Nephron progenitor cell (in vitro differentiated cells): ENCODE data around the gene KCND3.
"Not testable (repeated sequence)": the region's sequence is repeated elsewhere in the genome, so short reads cannot be mapped to it uniquely, and the experiment has no call there.

Source experiments
- DNase-seq: peaks from one replicate; pipeline ENCODE4 v3.0.0; 2021
- H3K27ac Mint-ChIP-seq: 2 replicates; pipeline ENCODE4 v1.8.0; 2021; ENCODE audit warnings: mild to moderate bottlenecking, moderate library complexity, mixed read lengths
- H3K27me3 Mint-ChIP-seq: 2 replicates; pipeline ENCODE4 v1.8.0; 2021; ENCODE audit warnings: mild to moderate bottlenecking, low read depth, mixed read lengths; ENCODE audit not compliant: poor library complexity
- H3K36me3 Mint-ChIP-seq: 2 replicates; pipeline ENCODE4 v1.8.0; 2021; ENCODE audit warnings: low read depth, mixed read lengths
- H3K4me1 Mint-ChIP-seq: 2 replicates; pipeline ENCODE4 v1.8.0; 2021; ENCODE audit warnings: mixed read lengths
- H3K4me3 Mint-ChIP-seq: 2 replicates; pipeline ENCODE4 v1.8.0; 2021; ENCODE audit warnings: mild to moderate bottlenecking, moderate library complexity, mixed read lengths
- H3K9me3 Mint-ChIP-seq: 2 replicates; pipeline ENCODE4 v1.8.0; 2021; ENCODE audit warnings: mild to moderate bottlenecking, moderate library complexity, mixed read lengths
- CTCF ChIP-seq: fragments of 200-600 bp; sonication (generic); IDR thresholded peaks from 2 replicates; pipeline ENCODE4 v1.5.0; 2021; ENCODE audit warnings: antibody characterized with exemption

The KCND3 gene

GRCh38 chr1:111745675-111746613 is 243.5 kb downstream of the KCND3 start:
- no peaks in the 10 kb centered on the region for H3K9me3 Mint-ChIP-seq
- no peak for DNase-seq
- H3K27me3 Mint-ChIP-seq, result peaks cover 44% of the 10 kb centered on the region
- peaks cover 41% of the 10 kb centered on the region for H3K4me1 Mint-ChIP-seq
- no peak overlapping the region for H3K4me3 Mint-ChIP-seq
- H3K27ac Mint-ChIP-seq, result no peak overlapping the region
- H3K36me3 Mint-ChIP-seq, result no peaks in the 10 kb centered on the region
- no peak for TF ChIP-seq CTCF

- no peak for DNase-seq
- H3K27ac Mint-ChIP-seq, result no peak overlapping the region
- peaks cover 28% of the 10 kb centered on the region for H3K4me1 Mint-ChIP-seq
These were observed 245.8 kb downstream of the KCND3 start for GRCh38 chr1:111743679-111744101.

GRCh38 chr1:111742938-111743549 is 246.4 kb downstream of the KCND3 start:
- no peak for TF ChIP-seq CTCF
- Mint-ChIP-seq H3K4me3 (no peak overlapping the region), H3K4me1 (peaks cover 23% of the 10 kb centered on the region), H3K27me3 (peaks cover 46% of the 10 kb centered on the region), H3K9me3 (no peaks in the 10 kb centered on the region), H3K27ac (no peak overlapping the region), H3K36me3 (no peaks in the 10 kb centered on the region)
- DNase-seq, result no peak

More at GRCh38 chr1:111743679-111744101, 245.8 kb downstream of the KCND3 start:
- no peak for TF ChIP-seq CTCF
- H3K4me3 Mint-ChIP-seq, result no peak overlapping the region
- H3K36me3 Mint-ChIP-seq, result no peaks in the 10 kb centered on the region
- H3K9me3 Mint-ChIP-seq, result no peaks in the 10 kb centered on the region
- H3K27me3 Mint-ChIP-seq, result peaks cover 46% of the 10 kb centered on the region

- H3K4me1 Mint-ChIP-seq, result peaks cover 16% of the 10 kb centered on the region
- not testable (repeated sequence) for H3K9me3 Mint-ChIP-seq, H3K4me3 Mint-ChIP-seq, H3K27ac Mint-ChIP-seq, DNase-seq, H3K36me3 Mint-ChIP-seq
- H3K27me3 Mint-ChIP-seq, result peaks cover 49% of the 10 kb centered on the region
These were observed 247.2 kb downstream of the KCND3 start for GRCh38 chr1:111742292-111742691.

GRCh38 chr1:111739925-111740765 is 249.3 kb downstream of the KCND3 start:
- DNase-seq, result peak; percentile 73
- TF ChIP-seq CTCF, result no peak
- peak overlapping the region; percentile 89 for H3K4me3 Mint-ChIP-seq
- H3K36me3 Mint-ChIP-seq, result no peaks in the 10 kb centered on the region
- H3K4me1 Mint-ChIP-seq, result peaks cover 11% of the 10 kb centered on the region
- H3K27ac Mint-ChIP-seq, result peak overlapping the region; percentile 86
- H3K27me3 Mint-ChIP-seq, result peaks cover 46% of the 10 kb centered on the region
- no peaks in the 10 kb centered on the region for H3K9me3 Mint-ChIP-seq
